Sigmoid colon (tissue), 7 donors: ENCODE measurements around the gene GNA12. TPM values are rescaled to one million over a fixed set of nuclear protein-coding genes. Genes with fewer than 3 reads are reported as not detected.

Experiments
- DNase-seq: peaks from one replicate; pipeline ENCODE4 v3.0.0-alpha.2; 2019
- H3K27ac ChIP-seq, 4 donors: fragments of 200-600 bp; sonication (generic); one replicate each; pipeline ENCODE4 v1.5.1; 2016 to 2019; ENCODE audit warnings: mild to moderate bottlenecking in 1 of 4
- H3K27me3 ChIP-seq, 3 donors: fragments of 200-600 bp; sonication (generic); one replicate each; pipeline ENCODE4 v1.5.1; 2019; ENCODE audit warnings: mild to moderate bottlenecking in 1 of 3
- H3K36me3 ChIP-seq, 4 donors: fragments of 200-600 bp; sonication (generic); one replicate each; pipeline ENCODE4 v1.5.1; 2016 to 2019
- H3K4me1 ChIP-seq, 4 donors: fragments of 200-600 bp; sonication (generic); one replicate each; pipeline ENCODE4 v1.5.1; 2017 to 2019
- H3K4me3 ChIP-seq, 4 donors: fragments of 200-600 bp; sonication (generic); one replicate each; pipeline ENCODE4 v1.5.1; 2017 to 2019; ENCODE audit warnings: mild to moderate bottlenecking in 2 of 4, moderate library complexity in 1 of 4
- H3K9me3 ChIP-seq, 4 donors: fragments of 200-600 bp in 3 of 4; sonication (generic) in 3 of 4; one replicate each; pipeline versions ENCODE4 v1.5.1 to v1.6.1; 2013 to 2019
- EP300 ChIP-seq, 4 donors: sonication (generic); formaldehyde crosslinking; IDR thresholded peaks; one replicate each; pipeline ENCODE4 v1.6.1; 2017; ENCODE audit warnings: antibody characterized with exemption in 4 of 4
- POLR2A ChIP-seq, 2 donors: fragments of 450-650 bp; IDR thresholded peaks; one replicate each; pipeline ENCODE4 v1.6.1; 2016; ENCODE audit warnings: antibody characterized with exemption in 2 of 2, mild to moderate bottlenecking in 2 of 2, moderate library complexity in 2 of 2
- POLR2AphosphoS5 ChIP-seq, 4 donors: sonication (generic); formaldehyde crosslinking; IDR thresholded peaks; one replicate each; pipeline ENCODE4 v1.6.1; 2017; ENCODE audit warnings: antibody characterized with exemption in 4 of 4
- WGBS, 2 donors: extraction: QIAGEN DNeasy Blood & Tissue Kit; methylation state at CpG; one replicate each; pipeline ENCODE4 v1.1.7; 2013; 5-methylcytosine and 5-hydroxymethylcytosine counted together
- intact Hi-C: fragments of 100-400 bp; cut with DNase I; formaldehyde crosslinking; loops from one replicate; pipeline ENCODE4 v1.15.1; 2023
- polyA plus RNA-seq, 3 donors: library from polyadenylated mRNA; stranded (reverse); fragments of 200-250 nt; gene quantifications; one replicate each; pipeline ENCODE4 v1.2.3, GENCODE V29; 2013
- total RNA-seq, 4 donors: library from RNA; depleted of rRNA; stranded (reverse); fragments of >200 nt; gene quantifications; one replicate each; pipeline ENCODE4 v1.1.0, GENCODE V29; 2016
- TF ChIP-seq, protein P1 (sequence below), 4 experiments: fragments of 450-650 bp in 3 of 4; fragments of 200-600 bp in 1 of 4; IDR thresholded peaks; one replicate each; pipeline ENCODE4 v1.5.1; 2016 to 2019; ENCODE audit warnings: antibody characterized with exemption in 4 of 4, mild to moderate bottlenecking in 3 of 4, moderate library complexity in 2 of 4
- donor health status: healthy with polysubstance abuse.
- donor health status: Bipolar disorder and iron deficiency.
- donor health status: healthy.

Gene GNA12
- total and polyA plus RNA-seq, 7 donors, result 13.2 to 46.5 (median 22.0) TPM

- 8 to 22% methylated on average over 12 of the region's 12 CpGs for WGBS, 2 donors
- Histone ChIP-seq H3K4me3 (no peak overlapping the region), H3K27me3 (no peaks in the 10 kb centered on the region), H3K4me1 (peaks cover 0 to 6% (median 2%) of the 10 kb centered on the region in 4 donors), H3K36me3 (no peaks in the 10 kb centered on the region), H3K9me3 (no peaks in the 10 kb centered on the region), H3K27ac (no peak overlapping the region)
- DNase-seq, result no peak
- no peak for TF ChIP-seq EP300 (IDR thresholded peaks at IDR 0.05)
- TF ChIP-seq POLR2A (IDR thresholded peaks at IDR 0.05), result no peak
- TF ChIP-seq POLR2AphosphoS5 (IDR thresholded peaks at IDR 0.05), result no peak
- TF ChIP-seq, protein P1, sequence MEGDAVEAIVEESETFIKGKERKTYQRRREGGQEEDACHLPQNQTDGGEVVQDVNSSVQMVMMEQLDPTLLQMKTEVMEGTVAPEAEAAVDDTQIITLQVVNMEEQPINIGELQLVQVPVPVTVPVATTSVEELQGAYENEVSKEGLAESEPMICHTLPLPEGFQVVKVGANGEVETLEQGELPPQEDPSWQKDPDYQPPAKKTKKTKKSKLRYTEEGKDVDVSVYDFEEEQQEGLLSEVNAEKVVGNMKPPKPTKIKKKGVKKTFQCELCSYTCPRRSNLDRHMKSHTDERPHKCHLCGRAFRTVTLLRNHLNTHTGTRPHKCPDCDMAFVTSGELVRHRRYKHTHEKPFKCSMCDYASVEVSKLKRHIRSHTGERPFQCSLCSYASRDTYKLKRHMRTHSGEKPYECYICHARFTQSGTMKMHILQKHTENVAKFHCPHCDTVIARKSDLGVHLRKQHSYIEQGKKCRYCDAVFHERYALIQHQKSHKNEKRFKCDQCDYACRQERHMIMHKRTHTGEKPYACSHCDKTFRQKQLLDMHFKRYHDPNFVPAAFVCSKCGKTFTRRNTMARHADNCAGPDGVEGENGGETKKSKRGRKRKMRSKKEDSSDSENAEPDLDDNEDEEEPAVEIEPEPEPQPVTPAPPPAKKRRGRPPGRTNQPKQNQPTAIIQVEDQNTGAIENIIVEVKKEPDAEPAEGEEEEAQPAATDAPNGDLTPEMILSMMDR (IDR thresholded peaks at IDR 0.05), result peak; percentile 45 to 70 (median 57)
- intact Hi-C loops, result loop anchor here (2.0 kb wide), 1 partner anchor 268 kb away; no protein-coding TSS in a partner anchor
These were observed 42.8 kb upstream of the GNA12 start for GRCh38 chr7:2886900-2887299.

DNA sequence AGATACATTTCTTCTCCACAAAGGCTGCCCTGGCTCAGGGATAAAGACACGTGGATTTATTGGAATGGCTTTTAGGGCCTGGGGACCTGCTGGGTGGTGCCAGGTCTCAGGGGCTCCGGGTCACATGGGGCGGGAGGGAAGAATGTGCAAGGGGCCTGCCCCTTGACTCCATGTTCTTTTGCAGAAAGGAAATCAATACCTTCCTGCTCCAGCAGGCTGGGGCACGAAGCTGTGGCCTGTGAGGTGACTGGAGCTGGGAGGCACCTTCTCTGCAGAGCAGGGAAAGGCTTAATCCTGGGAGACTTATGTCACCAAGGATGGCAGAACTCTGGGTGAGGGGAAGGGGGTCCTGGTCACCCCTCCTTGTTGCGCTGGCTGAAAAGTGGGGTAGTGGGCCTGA is 42.3 kb upstream of the GNA12 start:
- no peak for DNase-seq
- Histone ChIP-seq H3K4me3 (no peak overlapping the region), H3K27me3 (no peaks in the 10 kb centered on the region), H3K9me3 (no peaks in the 10 kb centered on the region), H3K27ac (no peak overlapping the region), H3K36me3 (no peaks in the 10 kb centered on the region), H3K4me1 (peaks cover 0 to 6% (median 2%) of the 10 kb centered on the region in 4 donors)
- no peak for TF ChIP-seq POLR2A (IDR thresholded peaks at IDR 0.05)
- TF ChIP-seq, protein P1 (IDR thresholded peaks at IDR 0.05), result no peak
- WGBS, 2 donors, result 41 to 61% methylated on average over 5 of the region's 5 CpGs
- intact Hi-C loops, result loop anchor here (2.0 kb wide), 1 partner anchor 268 kb away; no protein-coding TSS in a partner anchor

DNA sequence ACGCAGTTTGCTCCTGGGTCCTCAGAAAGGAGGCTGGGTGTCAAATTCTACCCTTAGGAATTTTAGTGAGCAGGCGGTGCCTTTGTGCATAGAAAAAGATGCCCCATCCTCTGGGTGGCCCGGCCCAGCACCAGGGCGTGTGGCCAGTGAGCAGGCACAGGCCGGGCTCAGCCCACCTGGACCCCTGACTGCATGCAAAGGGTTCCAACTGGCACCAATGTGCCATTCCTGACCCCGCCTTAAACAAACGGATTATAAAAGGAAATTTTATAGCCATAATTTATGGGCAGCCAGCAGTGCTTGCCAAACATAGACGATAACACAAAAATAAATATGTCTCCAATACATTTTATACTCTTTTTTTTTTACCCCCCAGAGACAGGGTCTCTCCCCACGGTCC is 40.1 kb upstream of the GNA12 start:
- intact Hi-C loops, result no loop called here

GRCh38 chr7:2883101-2883500 is 39.0 kb upstream of the GNA12 start:
- TF ChIP-seq POLR2AphosphoS5 (IDR thresholded peaks at IDR 0.05) (no peak), POLR2A (IDR thresholded peaks at IDR 0.05) (no peak), EP300 (IDR thresholded peaks at IDR 0.05) (no peak)
- TF ChIP-seq, protein P1 (IDR thresholded peaks at IDR 0.05), result no peak
- H3K4me3 ChIP-seq, result no peak overlapping the region
- DNase-seq, result no peak
- H3K36me3 ChIP-seq, result no peaks in the 10 kb centered on the region
- no peak overlapping the region for H3K27ac ChIP-seq
- intact Hi-C loops, result no loop called here
- H3K27me3 ChIP-seq, result no peaks in the 10 kb centered on the region
- 58 to 81% methylated on average over 17 of the region's 17 CpGs for WGBS, 2 donors
- no peaks in the 10 kb centered on the region for H3K9me3 ChIP-seq
- peaks cover 0 to 6% (median 2%) of the 10 kb centered on the region in 4 donors for H3K4me1 ChIP-seq

More for the DNA sequence above, 40.1 kb upstream of the GNA12 start:
- H3K4me1 ChIP-seq, result peaks cover 0 to 6% (median 2%) of the 10 kb centered on the region in 4 donors
- no peaks in the 10 kb centered on the region for H3K9me3 ChIP-seq
- no peak overlapping the region for H3K4me3 ChIP-seq
- no peaks in the 10 kb centered on the region for H3K36me3 ChIP-seq
- H3K27me3 ChIP-seq, result no peaks in the 10 kb centered on the region
- H3K27ac ChIP-seq, result no peak overlapping the region
- DNase-seq, result no peak
- 12 to 61% methylated on average over 9 of the region's 9 CpGs for WGBS, 2 donors
- no peak for TF ChIP-seq POLR2AphosphoS5 (IDR thresholded peaks at IDR 0.05)
- no peak for TF ChIP-seq POLR2A (IDR thresholded peaks at IDR 0.05)
- no peak for TF ChIP-seq EP300 (IDR thresholded peaks at IDR 0.05)
- TF ChIP-seq, protein P1 (IDR thresholded peaks at IDR 0.05), result no peak

- 29 to 65% methylated on average over 10 of the region's 10 CpGs for WGBS, 2 donors
- Histone ChIP-seq H3K27me3 (no peaks in the 10 kb centered on the region), H3K27ac (no peak overlapping the region), H3K36me3 (no peaks in the 10 kb centered on the region), H3K4me1 (peaks cover 0 to 6% (median 2%) of the 10 kb centered on the region in 4 donors), H3K9me3 (no peaks in the 10 kb centered on the region), H3K4me3 (no peak overlapping the region)
- no peak for DNase-seq
- intact Hi-C loops, result no loop called here
- TF ChIP-seq POLR2AphosphoS5 (IDR thresholded peaks at IDR 0.05), result no peak
These were observed 38.0 kb upstream of the GNA12 start for GRCh38 chr7:2882111-2882510.
